Psoas muscle (tissue), 8 donors: ENCODE results near the gene PDE10A. TPM values are rescaled to one million over a fixed set of nuclear protein-coding genes. Genes with fewer than 3 reads are reported as not detected.

Experiments
- ATAC-seq, 4 donors: fragments of 200-7000 bp; cut with Tn5 transposase; one replicate each; pipeline ENCODE4 v1.9.1; 2020; ENCODE audit warnings: moderate library complexity in 3 of 4, mild to moderate bottlenecking in 2 of 4
- DNase-seq, 2 donors: peaks; one replicate each; pipeline ENCODE4 v3.0.0-alpha.2; 2020
- H3K27ac ChIP-seq: fragments of 200-600 bp; one replicate; pipeline ENCODE4 v1.8.0; 2022
- H3K27me3 ChIP-seq, 3 donors: fragments of 200-600 bp in 1 of 3; one replicate each; pipeline versions ENCODE4 v1.6.1 to v1.8.0; 2013 to 2022; ENCODE audit warnings: low read length in 2 of 3, mild to moderate bottlenecking in 2 of 3, moderate library complexity in 1 of 3; ENCODE audit not compliant: insufficient read depth in 3 of 3
- H3K36me3 ChIP-seq, 2 donors: fragments of 200-600 bp in 1 of 2; one replicate each; pipeline versions ENCODE4 v1.6.1 to v1.8.0; 2013 to 2022; ENCODE audit warnings: low read depth in 1 of 2, mild to moderate bottlenecking in 1 of 2, moderate library complexity in 1 of 2; ENCODE audit not compliant: insufficient read depth in 1 of 2
- H3K4me1 ChIP-seq: fragments of 200-600 bp; one replicate; pipeline ENCODE4 v1.8.0; 2022
- H3K4me3 ChIP-seq: fragments of 200-600 bp; one replicate; pipeline ENCODE4 v1.8.0; 2022; ENCODE audit warnings: mild to moderate bottlenecking
- H3K9me3 ChIP-seq: fragments of 200-600 bp; one replicate; pipeline ENCODE4 v1.8.0; 2022
- CTCF ChIP-seq: fragments of 200-600 bp; IDR thresholded peaks from one replicate; pipeline ENCODE4 v1.8.0; 2022; ENCODE audit warnings: antibody characterized with exemption
- WGBS, 3 donors: extraction: QIAGEN DNeasy Blood & Tissue Kit; methylation state at CpG; one replicate each; pipeline versions ENCODE4 v1.1.6 to v1.1.7; 2013; 5-methylcytosine and 5-hydroxymethylcytosine counted together
- intact Hi-C, 2 donors: fragments of 100-400 bp; cut with DNase I; formaldehyde crosslinking; loops; one replicate each; pipeline versions ENCODE4 v1.11.0 to v1.14.2; 2022
- polyA plus RNA-seq, 3 donors: library from polyadenylated mRNA; stranded (reverse); fragments of 200-250 nt; gene quantifications; one replicate each; pipeline ENCODE4 v1.2.3, GENCODE V29; 2013
- total RNA-seq, 4 donors: library from RNA; stranded (reverse); fragmentation: NEBNext Ultra II Directional in 2 of 4; extraction: Animal tissue kit (Norgen Biotek cat#: 25700) in 2 of 4; gene quantifications; one replicate each; pipeline versions ENCODE4 v1.2.1 to v1.2.4, GENCODE V29; 2021 to 2023
- donor health status: healthy with polysubstance abuse.
- donor health status: DM: no; HTN: no; CAD: no; lungs with moderate emphysema.
- donor health status: Bipolar disorder and iron deficiency.
- donor health status: healthy.
- donor health status: DM: yes; HTN: yes; CAD: no.
- donor health status: DM: no; HTN: no; CAD: no.
- donor health status: DM: no; HTN: no; CAD: no.
- donor health status: DM: yes; HTN: yes; CAD: no.

Gene PDE10A
- total and polyA plus RNA-seq, 7 donors, result 0.74 to 3.6 (median 1.1) TPM

GRCh38 chr6:165656581-165657324 is 6.3 kb downstream of the PDE10A start:
- TF ChIP-seq CTCF, result no peak
- ATAC-seq (no peak), DNase-seq (no peak)
- Histone ChIP-seq H3K9me3 (no peaks in the 10 kb centered on the region), H3K27me3 (peaks cover 0 to 31% (median 11%) of the 10 kb centered on the region in 3 donors), H3K36me3 (no peaks in the 10 kb centered on the region), H3K4me3 (no peak overlapping the region), H3K27ac (no peak overlapping the region), H3K4me1 (no peaks in the 10 kb centered on the region)
- 94 to 97% (median 95%) methylated on average over 8 of the region's 8 CpGs for WGBS, 3 donors
- intact Hi-C loops, result loop anchor here in 1 of 2 donors (10.0 kb wide), 1 partner anchor 212 kb away; no protein-coding TSS in a partner anchor

- peaks cover 0 to 16% (median 5%) of the 10 kb centered on the region in 3 donors for H3K27me3 ChIP-seq
- no peak overlapping the region for H3K27ac ChIP-seq
- 91 to 96% (median 95%) methylated on average over 11 of the region's 11 CpGs for WGBS, 3 donors
- H3K36me3 ChIP-seq, result no peaks in the 10 kb centered on the region
- ATAC-seq (no peak), DNase-seq (no peak)
- intact Hi-C loops, result loop anchor here in 1 of 2 donors (10.0 kb wide), 1 partner anchor 210 kb away; no protein-coding TSS in a partner anchor
- H3K4me1 ChIP-seq, result no peaks in the 10 kb centered on the region
- H3K4me3 ChIP-seq, result no peak overlapping the region
- H3K9me3 ChIP-seq, result no peaks in the 10 kb centered on the region
- no peak for TF ChIP-seq CTCF
Measured at GRCh38 chr6:165655191-165655590, 7.8 kb downstream of the PDE10A start.

GRCh38 chr6:165654144-165654543 is 8.9 kb downstream of the PDE10A start:
- no peak overlapping the region for H3K27ac ChIP-seq
- intact Hi-C loops, result loop anchor here in 1 of 2 donors (10.0 kb wide), 1 partner anchor 209 kb away; no protein-coding TSS in a partner anchor
- H3K27me3 ChIP-seq, result peaks cover 0 to 7% (median 0%) of the 10 kb centered on the region in 3 donors
- H3K4me3 ChIP-seq, result no peak overlapping the region
- no peaks in the 10 kb centered on the region for H3K9me3 ChIP-seq
- no peaks in the 10 kb centered on the region for H3K36me3 ChIP-seq
- H3K4me1 ChIP-seq, result no peaks in the 10 kb centered on the region
- 93 to 94% (median 94%) methylated on average over 9 of the region's 9 CpGs for WGBS, 3 donors
- no peak for DNase-seq
- no peak for TF ChIP-seq CTCF
- no peak for ATAC-seq

- TF ChIP-seq CTCF, result no peak
- Histone ChIP-seq H3K9me3 (no peaks in the 10 kb centered on the region), H3K4me1 (no peaks in the 10 kb centered on the region), H3K36me3 (no peaks in the 10 kb centered on the region), H3K4me3 (no peak overlapping the region), H3K27ac (no peak overlapping the region), H3K27me3 (peaks cover 0 to 3% (median 0%) of the 10 kb centered on the region in 3 donors)
- no peak for ATAC-seq
- 86 to 92% (median 89%) methylated on average over 11 of the region's 11 CpGs for WGBS, 3 donors
- no peak for DNase-seq
- intact Hi-C loops, result loop anchor here in 1 of 2 donors (10.0 kb wide), 1 partner anchor 209 kb away; no protein-coding TSS in a partner anchor
Measured at GRCh38 chr6:165653607-165654006, 9.4 kb downstream of the PDE10A start.
